B cell (primary cell): ENCODE results near the gene POLRMT. TPM values are rescaled to one million over a fixed set of nuclear protein-coding genes. Genes with fewer than 3 reads are reported as not detected.

Source experiments
- ATAC-seq: fragments of 200-7000 bp; cut with Tn5 transposase; one replicate; pipeline ENCODE4 v1.10.0; 2021; ENCODE audit warnings: low read depth, mild to moderate bottlenecking, moderate number of reproducible peaks, moderate library complexity
- CTCF ChIA-PET: fragments of 350-600 bp; sonication (Branson Sonifier 250); formaldehyde crosslinking; loops from one replicate; lab custom pipeline; 2021; ENCODE audit warnings: antibody characterized with exemption, inconsistent platforms; lab: Charles Lee
- POLR2A ChIA-PET: fragments of 350-600 bp; sonication (Branson Sonifier 250); formaldehyde crosslinking; loops from one replicate; lab custom pipeline; 2021; ENCODE audit warnings: antibody characterized with exemption; lab: Charles Lee
- DNase-seq: peaks from one replicate; pipeline ENCODE4 v3.0.0; 2013
- H2AFZ ChIP-seq: 2 replicates; pipeline ENCODE4 v1.6.1; 2012; ENCODE audit warnings: mild to moderate bottlenecking, low read depth, low read length; ENCODE audit not compliant: insufficient read depth, poor library complexity, severe bottlenecking
- H3K27ac ChIP-seq, 2 donors: 1 replicate in 1 of 2; 2 replicates in 1 of 2; pipeline ENCODE4 v1.5.1; 2012 to 2013; ENCODE audit warnings: low read length in 2 of 2, mild to moderate bottlenecking in 2 of 2, moderate library complexity in 1 of 2
- H3K27me3 ChIP-seq, 4 experiments: fragments of 200-600 bp in 1 of 4; sonication (generic) in 1 of 4; replicated peaks in 1 of 4; 1 replicate in 2 of 4; 2 replicates in 2 of 4; pipeline versions ENCODE4 v1.6.1 to v1.7.0; 2013 to 2016; ENCODE audit warnings: low read length in 3 of 4, mild to moderate bottlenecking in 2 of 4, mixed read lengths in 1 of 4, moderate library complexity in 1 of 4; ENCODE audit not compliant: insufficient read depth in 4 of 4, control insufficient read depth in 3 of 4; ENCODE audit errors: control extremely low read depth in 1 of 4
- H3K36me3 ChIP-seq, 2 experiments: replicated peaks in 1 of 2; 1 replicate in 1 of 2; 2 replicates in 1 of 2; pipeline versions ENCODE4 v1.6.1 to v1.7.1; 2013; ENCODE audit warnings: low read length in 1 of 2; ENCODE audit not compliant: insufficient read depth in 2 of 2, control insufficient read depth in 1 of 2; ENCODE audit errors: control extremely low read depth in 1 of 2, extremely low read depth in 1 of 2
- H3K4me1 ChIP-seq, 2 donors: fragments of 200-600 bp in 1 of 2; sonication (generic) in 1 of 2; 1 replicate in 1 of 2; 2 replicates in 1 of 2; pipeline versions ENCODE4 v1.5.1 to v1.6.1; 2013 to 2017; ENCODE audit warnings: low read length in 2 of 2; ENCODE audit not compliant: control insufficient read depth in 2 of 2, insufficient read depth in 2 of 2
- H3K4me2 ChIP-seq: replicated peaks from 2 replicates; pipeline ENCODE3; 2012; ENCODE audit warnings: mild to moderate bottlenecking, low read depth, low read length; ENCODE audit not compliant: poor library complexity, severe bottlenecking
- H3K4me3 ChIP-seq, 5 experiments: fragments of 200-600 bp in 1 of 5; sonication (generic) in 1 of 5; 1 replicate in 3 of 5; 2 replicates in 2 of 5; pipeline versions ENCODE4 v1.5.1 to v1.7.0; 2011 to 2016; ENCODE audit warnings: low read length in 4 of 5, mild to moderate bottlenecking in 4 of 5, low read depth in 2 of 5, control low read depth in 1 of 5, moderate library complexity in 1 of 5; ENCODE audit not compliant: insufficient read depth in 1 of 5; ENCODE audit errors: control extremely low read depth in 1 of 5, extremely low read depth in 1 of 5
- H3K79me2 ChIP-seq: fragments of 200-600 bp; sonication (generic); one replicate; pipeline ENCODE4 v1.6.0; 2016; ENCODE audit warnings: low read length; ENCODE audit not compliant: control insufficient read depth, insufficient read depth
- H3K9ac ChIP-seq: fragments of 200-600 bp; sonication (generic); 2 replicates; pipeline ENCODE4 v1.6.1; 2017; ENCODE audit warnings: mild to moderate bottlenecking, low read length, moderate library complexity
- H3K9me3 ChIP-seq, 3 donors: one replicate each; pipeline versions ENCODE4 v1.6.1 to v1.7.1; 2013; ENCODE audit warnings: low read length in 2 of 3; ENCODE audit not compliant: control insufficient read depth in 2 of 3, insufficient read depth in 1 of 3; ENCODE audit errors: control extremely low read depth in 1 of 3
- H4K20me1 ChIP-seq: 2 replicates; pipeline ENCODE4 v1.6.0; 2012; ENCODE audit warnings: mild to moderate bottlenecking, low read length; ENCODE audit not compliant: insufficient read depth, control insufficient read depth, poor library complexity, severe bottlenecking
- H3K27ac Mint-ChIP-seq: one replicate; pipeline ENCODE4 v1.8.0; 2021; ENCODE audit warnings: mixed read lengths
- H3K27me3 Mint-ChIP-seq: one replicate; pipeline ENCODE4 v1.8.0; 2021; ENCODE audit warnings: mixed read lengths
- H3K4me1 Mint-ChIP-seq: one replicate; pipeline ENCODE4 v1.8.0; 2021; ENCODE audit warnings: mixed read lengths
- H3K4me3 Mint-ChIP-seq: one replicate; pipeline ENCODE4 v1.8.0; 2021; ENCODE audit warnings: mixed read lengths
- H3K9me3 Mint-ChIP-seq: one replicate; pipeline ENCODE4 v1.8.0; 2022; ENCODE audit warnings: mixed read lengths; ENCODE audit not compliant: insufficient read depth
- EZH2 ChIP-seq: IDR thresholded peaks from 2 replicates; pipeline ENCODE4 v1.6.1; 2012; ENCODE audit warnings: borderline replicate concordance, low read depth, mild to moderate bottlenecking, moderate library complexity, low read length; ENCODE audit not compliant: insufficient read depth, poor library complexity, severe bottlenecking
- WGBS: methylation state at CpG from one replicate; pipeline ENCODE4 v1.1.5; 2013; ENCODE audit warnings: missing lambda C conversion rate; ENCODE audit not compliant: insufficient coverage; 5-methylcytosine and 5-hydroxymethylcytosine counted together
- intact Hi-C: fragments of 100-400 bp; cut with micrococcal nuclease; formaldehyde crosslinking; loops from one replicate; pipeline ENCODE4 v1.10.0; 2022
- polyA plus RNA-seq: library from polyadenylated mRNA; depleted of rRNA; stranded (reverse); fragments of >200 nt; gene quantifications from 2 replicates; pipeline ENCODE4 v1.2.3, GENCODE V29; 2012
- total RNA-seq, 2 donors: library from RNA; stranded (reverse); fragments of 120-200 nt in 1 of 2; gene quantifications; 1 replicate in 1 of 2; 2 replicates in 1 of 2; pipeline versions ENCODE4 v1.2.3 to v1.2.4, GENCODE V29; 2013 to 2022
- TF ChIP-seq, protein P1 (sequence below): fragments of 200-600 bp; IDR thresholded peaks from one replicate; pipeline ENCODE4 v1.8.0; 2022; ENCODE audit warnings: antibody characterized with exemption, mild to moderate bottlenecking

POLRMT gene
- total and polyA plus RNA-seq, 2 donors (not counting 1 experiment from before 2014, with no cell fraction given): 77.8 to 98.0 TPM

DNA sequence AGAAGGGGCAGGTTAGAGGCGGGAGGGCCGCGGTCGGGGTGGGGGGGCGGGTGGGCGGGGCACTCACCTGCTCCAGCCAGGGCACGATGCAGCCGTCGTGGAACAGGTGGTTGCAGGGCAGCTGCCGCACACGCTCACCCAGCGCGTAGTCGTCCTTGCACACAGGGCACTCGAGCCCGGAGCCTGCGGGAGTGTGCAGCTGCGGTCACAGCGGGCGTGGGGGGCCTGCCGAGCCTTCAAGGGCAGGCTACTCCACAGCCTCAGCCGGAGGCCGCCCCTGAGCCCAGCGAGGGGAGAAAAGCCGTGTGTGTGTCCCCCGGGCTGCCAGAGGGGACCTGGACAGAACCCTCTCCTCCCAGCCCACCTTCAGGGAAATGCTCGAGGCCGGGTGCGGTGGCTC, 15.0 kb upstream of the POLRMT start:
- 89% methylated on average over 23 of the region's 29 CpGs for WGBS
- H3K9me3 Mint-ChIP-seq: no peaks in the 10 kb centered on the region
- no peak for ATAC-seq
- intact Hi-C loops: no loop called here
- H3K9ac ChIP-seq: no peak overlapping the region
- H2AFZ ChIP-seq: no peak overlapping the region
- H3K27ac ChIP-seq: peak overlapping the region in 1 of 2 donors; percentile 23
- no peaks in the 10 kb centered on the region for H3K4me1 ChIP-seq
- H3K9me3 ChIP-seq: no peaks in the 10 kb centered on the region
- peak overlapping the region; percentile 88 for H3K27ac Mint-ChIP-seq
- H3K27me3 ChIP-seq: no peaks in the 10 kb centered on the region
- ChIA-PET CTCF (interaction anchor here (1.3 kb wide), 1 partner anchor 12 kb away, joined by 6 read pairs; no protein-coding TSS in a partner anchor), POLR2A (interaction anchor here (0.6 to 1.3 kb wide), 2 partner anchors 12 to 15 kb away, joined by 3 to 6 read pairs; partner anchors contain the start of gene RNF126)
- H3K36me3 ChIP-seq: peaks cover 0 to 55% of the 10 kb centered on the region in 2 experiments
- DNase-seq: no peak
- no peak overlapping the region for H3K4me2 ChIP-seq
- no peak overlapping the region for H3K4me3 ChIP-seq
- no peaks in the 10 kb centered on the region for H3K27me3 Mint-ChIP-seq
- H3K79me2 ChIP-seq: peaks cover 33% of the 10 kb centered on the region
- peaks cover 89% of the 10 kb centered on the region for H4K20me1 ChIP-seq
- peaks cover 9% of the 10 kb centered on the region for H3K4me1 Mint-ChIP-seq
- no peak for TF ChIP-seq EZH2
- TF ChIP-seq, protein P1, sequence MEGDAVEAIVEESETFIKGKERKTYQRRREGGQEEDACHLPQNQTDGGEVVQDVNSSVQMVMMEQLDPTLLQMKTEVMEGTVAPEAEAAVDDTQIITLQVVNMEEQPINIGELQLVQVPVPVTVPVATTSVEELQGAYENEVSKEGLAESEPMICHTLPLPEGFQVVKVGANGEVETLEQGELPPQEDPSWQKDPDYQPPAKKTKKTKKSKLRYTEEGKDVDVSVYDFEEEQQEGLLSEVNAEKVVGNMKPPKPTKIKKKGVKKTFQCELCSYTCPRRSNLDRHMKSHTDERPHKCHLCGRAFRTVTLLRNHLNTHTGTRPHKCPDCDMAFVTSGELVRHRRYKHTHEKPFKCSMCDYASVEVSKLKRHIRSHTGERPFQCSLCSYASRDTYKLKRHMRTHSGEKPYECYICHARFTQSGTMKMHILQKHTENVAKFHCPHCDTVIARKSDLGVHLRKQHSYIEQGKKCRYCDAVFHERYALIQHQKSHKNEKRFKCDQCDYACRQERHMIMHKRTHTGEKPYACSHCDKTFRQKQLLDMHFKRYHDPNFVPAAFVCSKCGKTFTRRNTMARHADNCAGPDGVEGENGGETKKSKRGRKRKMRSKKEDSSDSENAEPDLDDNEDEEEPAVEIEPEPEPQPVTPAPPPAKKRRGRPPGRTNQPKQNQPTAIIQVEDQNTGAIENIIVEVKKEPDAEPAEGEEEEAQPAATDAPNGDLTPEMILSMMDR: no peak
- H3K4me3 Mint-ChIP-seq: no peak overlapping the region

DNA sequence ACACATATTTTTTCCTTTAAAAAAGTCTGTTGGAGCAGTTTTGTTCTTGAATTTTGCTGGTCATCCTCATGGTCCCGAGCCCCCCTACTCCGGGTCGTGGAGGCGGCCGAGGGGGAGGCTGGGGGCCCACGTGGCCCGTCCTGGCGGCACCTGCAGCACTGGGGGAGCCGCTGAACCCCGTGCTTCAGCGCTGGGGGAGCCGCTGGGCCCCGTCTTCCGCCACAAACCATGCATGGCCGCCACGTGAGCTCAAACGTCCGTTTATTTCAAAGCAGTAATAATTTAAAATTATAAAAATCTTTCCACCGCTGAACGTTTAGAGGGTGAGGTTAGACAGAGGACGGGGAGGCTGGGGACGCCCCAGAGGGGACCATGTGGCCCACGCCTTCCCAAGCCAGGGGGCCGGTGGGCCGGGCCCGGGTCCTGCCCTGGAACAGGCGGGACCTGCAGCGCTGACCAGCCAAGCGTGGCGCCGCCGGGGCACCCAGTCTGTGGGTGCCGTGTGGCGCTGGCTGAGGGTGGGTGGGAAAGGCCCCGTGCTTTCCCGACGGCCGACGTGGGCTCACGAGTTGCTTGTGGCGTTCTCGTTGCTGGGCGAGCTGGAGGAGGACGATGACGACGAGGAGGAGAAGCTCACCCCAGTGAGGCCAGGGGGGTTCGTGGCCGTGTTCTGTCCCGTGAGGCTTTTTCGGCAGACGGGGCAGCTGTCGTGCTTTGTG, 14.4 kb upstream of the POLRMT start:
- DNase-seq: peak; percentile 56
- Histone ChIP-seq H3K27ac (peak overlapping the region in 1 of 2 donors; percentile 33), H3K9ac (no peak overlapping the region), H3K4me2 (no peak overlapping the region), H2AFZ (no peak overlapping the region), H3K9me3 (no peaks in the 10 kb centered on the region), H3K4me1 (no peaks in the 10 kb centered on the region), H3K4me3 (no peak overlapping the region), H4K20me1 (peaks cover 83% of the 10 kb centered on the region), H3K36me3 (peaks cover 0 to 49% of the 10 kb centered on the region in 2 experiments), H3K79me2 (peaks cover 27% of the 10 kb centered on the region), H3K27me3 (no peaks in the 10 kb centered on the region)
- intact Hi-C loops: loop anchor here (2.0 kb wide), 1 partner anchor 13 kb away; no protein-coding TSS in a partner anchor
- CTCF ChIA-PET: interaction anchor here (1.3 kb wide), 1 partner anchor 12 kb away, joined by 6 read pairs; no protein-coding TSS in a partner anchor
- ATAC-seq: peak; percentile 49
- H3K9me3 Mint-ChIP-seq: no peaks in the 10 kb centered on the region
- H3K4me1 Mint-ChIP-seq: peaks cover 9% of the 10 kb centered on the region
- TF ChIP-seq, protein P1: no peak
- TF ChIP-seq EZH2: no peak
- POLR2A ChIA-PET: interaction anchor here (1.3 kb wide), 1 partner anchor 13 kb away, joined by 6 read pairs; no protein-coding TSS in a partner anchor
- H3K27ac Mint-ChIP-seq: peak overlapping the region; percentile 88
- 78% methylated on average over 39 of the region's 52 CpGs for WGBS
- no peak overlapping the region for H3K4me3 Mint-ChIP-seq
- H3K27me3 Mint-ChIP-seq: no peaks in the 10 kb centered on the region
